CD1c-positive myeloid dendritic cell (primary cell): Measurements from ENCODE around the gene AP1M1.
"Not testable (repeated sequence)": the region's sequence is repeated elsewhere in the genome, so short reads cannot be mapped to it uniquely, and the experiment has no call there.

ENCODE experiments used
- DNase-seq: peaks from one replicate; pipeline ENCODE4 v3.0.0-alpha.2; 2016; ENCODE audit errors: extremely low spot score

The AP1M1 gene

DNA sequence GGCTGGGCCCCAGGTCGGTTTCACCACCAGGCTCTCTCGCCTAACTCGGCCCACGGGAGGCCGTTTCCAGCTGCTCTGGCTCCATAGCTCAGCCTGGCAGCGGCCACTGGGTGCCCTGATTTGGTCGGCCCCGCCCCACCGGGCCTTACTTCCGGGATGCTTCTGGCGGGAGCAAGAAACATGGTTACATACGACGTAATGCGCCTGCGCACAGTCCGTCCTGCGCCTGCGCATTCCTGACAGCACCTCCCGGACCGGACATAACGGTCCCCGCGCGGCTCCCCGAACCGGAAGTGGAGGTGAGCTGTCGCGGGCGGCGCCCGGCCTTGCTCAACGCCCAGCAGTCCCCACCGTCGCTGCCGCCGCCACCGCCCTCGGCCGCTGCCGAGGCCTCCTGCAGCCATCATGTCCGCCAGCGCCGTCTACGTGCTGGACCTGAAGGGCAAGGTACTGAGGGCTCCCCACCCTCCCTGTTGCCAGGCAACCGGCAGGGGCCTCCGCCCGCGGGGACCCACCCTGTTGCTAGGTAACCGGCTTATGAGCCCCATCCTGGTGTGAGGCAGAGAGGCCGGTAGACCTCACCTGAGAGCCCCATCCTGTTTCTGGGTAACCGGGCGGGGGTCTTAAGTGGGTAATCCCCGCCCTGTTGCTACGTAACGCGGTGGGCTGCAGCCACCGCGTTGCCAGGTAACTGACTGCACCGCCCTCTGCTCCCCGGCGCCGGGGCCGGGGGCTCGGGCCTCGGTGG is at the start of gene AP1M1:
TSS of gene AP1M1 (plus strand) at position 290 of the 748 bp plus-strand sequence. CDS start at position 406, 116 bp downstream.
- DNase-seq = peak; percentile 100

DNA sequence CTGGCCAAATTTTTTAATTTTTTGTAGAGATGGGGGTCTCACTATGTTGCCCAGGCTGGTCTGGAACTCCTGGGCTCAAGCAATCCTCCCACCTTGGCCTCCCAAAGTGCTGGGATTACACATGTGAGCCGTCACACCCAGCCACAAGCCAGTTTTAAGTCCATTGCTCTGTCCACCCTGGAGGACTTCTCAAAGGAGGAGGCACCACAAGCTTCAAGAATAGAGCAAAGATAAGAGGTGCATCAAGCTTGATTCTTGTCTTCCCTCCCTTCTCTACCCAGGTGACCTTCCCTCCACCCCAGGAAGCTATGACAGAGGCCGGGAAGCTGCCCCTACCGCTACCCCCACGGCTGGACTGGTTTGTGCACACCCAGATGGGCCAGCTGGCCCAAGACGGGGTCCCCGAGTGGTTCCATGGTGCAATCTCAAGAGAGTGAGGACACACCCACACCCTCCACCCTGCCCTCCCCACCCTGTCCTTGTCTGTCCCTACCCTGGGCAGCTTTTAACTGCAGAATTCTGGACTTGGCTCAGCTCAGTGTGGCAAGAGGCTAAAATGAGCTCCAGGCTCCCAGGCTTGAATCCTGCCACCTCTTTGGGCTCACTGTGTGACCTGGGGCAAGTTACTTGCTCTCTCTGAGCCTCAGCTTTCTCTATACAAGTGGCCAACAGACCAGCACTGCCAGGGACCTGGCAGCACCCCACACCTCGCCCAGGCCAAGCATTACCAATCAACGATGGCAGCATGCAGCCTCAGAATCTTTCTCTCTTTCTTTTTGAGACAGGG is 49.1 kb upstream of the AP1M1 start:
- no peak for DNase-seq

DNA sequence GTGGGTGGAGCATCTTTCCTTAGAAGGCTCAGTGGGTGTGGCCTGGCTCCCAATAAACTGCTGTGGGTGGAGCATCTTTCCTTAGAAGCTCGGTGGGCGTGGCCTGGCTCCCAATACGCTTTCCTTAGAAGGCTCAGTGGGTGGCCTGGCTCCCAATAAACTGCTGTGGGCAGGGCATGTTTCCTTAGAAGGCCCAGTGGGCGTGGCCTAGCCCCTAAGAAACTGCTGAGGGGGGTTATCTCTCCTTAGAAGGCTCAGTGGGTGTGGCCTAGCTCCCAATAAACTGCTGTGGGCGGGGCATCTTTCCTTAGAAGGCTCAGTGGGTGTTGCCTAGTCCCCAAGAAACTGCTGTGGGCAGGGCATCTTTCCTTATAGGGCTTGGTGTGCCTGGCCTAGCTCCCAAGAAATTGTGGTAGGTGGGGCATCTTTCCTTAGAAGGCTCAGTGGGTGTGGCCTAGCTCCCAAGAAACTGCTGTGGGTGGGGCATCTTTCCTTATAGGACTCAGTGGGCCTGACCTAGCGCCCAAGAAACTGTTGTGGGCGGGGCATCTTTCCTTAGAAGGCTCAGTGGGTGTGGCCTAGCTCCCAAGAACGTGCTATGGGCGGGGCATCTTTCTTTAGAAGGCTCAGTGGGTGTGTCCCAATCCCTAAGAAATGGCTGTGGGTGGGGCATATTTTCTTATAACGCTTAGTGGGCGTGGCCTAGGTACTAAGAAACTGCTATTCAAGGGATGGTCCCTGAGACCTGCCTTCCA is 44.0 kb upstream of the AP1M1 start:
- DNase-seq = no peak

DNA sequence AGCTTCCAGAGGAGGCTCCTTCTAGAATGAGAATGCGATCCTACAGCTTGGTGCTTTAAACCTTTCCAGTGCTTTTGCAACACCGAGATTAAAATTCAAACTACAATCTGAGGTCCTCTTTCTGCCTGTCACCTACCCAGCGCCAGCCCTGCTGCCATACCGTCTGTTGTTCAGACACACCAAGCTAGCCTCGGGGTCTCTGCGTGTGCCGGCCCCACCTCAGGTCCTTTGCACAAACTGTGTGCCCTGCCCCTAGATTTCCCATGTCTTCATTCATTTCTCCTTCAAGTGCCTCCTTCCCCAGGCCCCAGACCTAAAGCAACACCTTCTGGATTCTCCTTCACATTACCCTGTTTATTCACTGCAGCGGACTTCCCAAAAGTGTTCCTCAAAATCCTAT is 43.2 kb upstream of the AP1M1 start:
- DNase-seq = no peak

DNA sequence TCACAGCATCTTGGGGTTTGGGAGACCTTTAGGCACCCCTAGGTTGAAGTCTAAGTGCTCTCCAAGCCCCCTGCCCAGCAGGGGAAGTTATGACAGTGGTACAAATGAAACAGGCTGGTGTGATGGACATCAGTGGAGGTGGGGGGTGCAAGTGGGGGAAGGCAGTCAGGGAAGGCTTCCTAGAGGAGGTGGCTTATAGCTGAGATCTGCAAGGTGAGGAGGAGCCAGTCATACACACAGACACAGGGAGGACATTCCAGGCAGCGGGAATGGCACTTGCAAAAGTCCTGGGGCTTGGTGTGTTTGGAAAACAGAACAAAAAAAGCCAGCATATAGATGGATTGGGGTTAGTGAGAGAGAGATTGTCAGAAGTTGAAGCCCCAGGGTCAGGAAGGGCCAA is 42.6 kb upstream of the AP1M1 start:
- DNase-seq = no peak

DNA sequence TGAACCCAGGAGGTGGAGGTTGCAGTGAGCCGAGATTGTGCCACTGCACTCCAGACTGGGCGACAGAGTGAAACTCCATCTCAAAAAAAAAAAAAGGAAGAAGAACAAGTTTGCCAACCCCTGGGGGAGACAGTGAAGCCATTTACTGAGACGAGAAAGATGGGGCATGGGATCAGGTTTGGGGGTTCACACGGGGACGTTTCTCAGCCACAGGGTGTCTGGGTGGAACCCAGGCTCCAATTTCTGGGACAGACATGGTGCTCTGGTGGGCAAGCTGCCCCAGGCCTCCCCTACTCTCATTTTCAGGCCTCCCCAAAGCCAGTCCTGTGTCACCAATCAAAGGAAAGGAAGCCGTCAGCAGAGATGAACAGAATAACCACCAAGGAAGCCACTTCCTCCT is 40.8 kb upstream of the AP1M1 start:
- DNase-seq = no peak

DNA sequence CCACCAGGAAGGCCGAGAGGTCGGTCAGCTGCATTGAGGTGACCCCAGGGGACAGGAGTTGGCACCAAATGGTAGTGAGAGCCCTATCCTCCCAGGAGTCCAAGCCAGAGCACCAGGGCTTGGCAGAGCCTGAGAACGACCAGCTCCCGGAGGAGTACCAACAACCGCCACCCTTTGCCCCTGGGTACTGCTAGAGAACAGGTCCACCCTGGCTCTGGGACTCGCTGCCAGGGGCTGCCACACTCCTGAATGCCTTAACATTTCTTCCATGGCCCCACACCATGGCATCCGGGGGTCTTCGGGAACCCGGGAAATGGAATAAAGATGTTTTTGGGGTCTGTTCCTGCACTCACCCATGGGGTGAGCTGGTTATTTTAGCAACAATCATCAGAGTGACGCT is 40.1 kb upstream of the AP1M1 start:
- no peak for DNase-seq

DNA sequence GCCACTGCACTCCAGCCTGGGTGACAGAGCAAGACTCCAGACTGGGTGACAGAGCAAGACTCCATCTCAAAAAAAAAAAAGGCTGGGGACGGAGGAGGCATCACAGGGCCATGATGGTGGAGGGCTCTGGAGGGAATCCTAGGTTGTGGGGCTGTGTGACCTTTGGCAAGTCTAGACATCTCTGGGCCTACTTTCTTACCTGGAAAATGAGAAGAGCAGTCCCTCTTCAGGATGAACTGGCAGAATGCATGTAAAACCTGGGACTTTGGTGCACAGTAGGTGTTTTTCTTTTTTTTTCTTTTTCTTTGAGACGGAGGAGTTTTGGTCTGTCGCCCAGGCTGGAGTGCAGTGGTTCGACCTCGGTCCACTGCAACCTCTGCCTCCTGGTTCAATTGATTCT is 38.1 kb upstream of the AP1M1 start:
- DNase-seq = no peak

DNA sequence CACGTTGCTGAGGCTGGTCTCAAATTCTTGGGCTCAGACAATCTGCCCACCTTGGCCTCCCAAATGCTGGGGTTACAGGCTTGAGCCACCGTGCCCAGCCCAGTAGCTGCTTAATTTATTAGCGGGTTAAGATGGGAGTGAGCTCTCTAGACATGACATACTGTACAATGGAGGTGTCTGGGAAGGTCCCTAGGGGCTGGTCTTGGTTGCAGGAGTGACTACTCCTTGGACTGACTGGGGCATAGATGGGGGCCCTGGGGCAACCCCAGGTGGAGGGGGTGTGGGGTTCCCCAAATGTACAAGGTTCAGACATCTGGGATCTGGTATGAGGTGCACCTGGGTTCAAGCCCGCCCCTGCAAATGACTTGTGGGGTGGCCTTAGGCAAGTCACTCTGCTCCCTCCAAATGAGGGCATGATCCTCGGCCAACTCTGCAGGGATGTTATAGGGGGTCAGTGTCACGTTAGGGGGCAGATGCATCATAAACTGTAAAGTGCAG is 37.2 kb upstream of the AP1M1 start:
- DNase-seq = no peak

DNA sequence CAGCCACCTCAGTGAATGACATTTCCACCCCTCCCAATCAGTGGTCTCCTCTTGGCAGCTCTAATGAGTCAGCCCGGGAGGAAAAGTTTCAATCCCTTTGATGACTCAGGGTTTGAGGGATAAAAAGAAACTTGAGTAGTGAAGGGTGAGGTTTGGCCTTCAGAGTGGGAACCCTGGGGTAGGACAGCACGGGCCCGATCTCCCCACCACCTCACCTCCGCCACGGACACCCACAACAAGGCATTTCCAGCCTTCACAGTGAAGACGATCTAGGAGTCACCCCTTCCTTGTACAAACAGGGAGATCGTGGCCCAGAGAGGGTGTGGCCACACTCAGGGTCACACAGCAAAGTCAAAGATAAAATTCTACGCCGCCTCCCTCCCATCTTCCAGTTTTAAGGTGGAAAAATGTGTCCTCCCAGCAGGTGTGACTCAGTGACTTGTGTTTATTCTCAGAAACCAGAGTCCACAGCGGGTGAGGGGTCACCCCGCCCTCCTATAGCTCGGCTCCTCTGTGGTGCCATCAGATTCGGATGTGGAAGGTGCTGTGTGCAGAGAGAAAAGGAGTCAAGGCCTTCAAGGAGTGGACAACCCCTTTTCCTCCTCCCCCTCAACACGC is 36.7 kb upstream of the AP1M1 start:
- no peak for DNase-seq

DNA sequence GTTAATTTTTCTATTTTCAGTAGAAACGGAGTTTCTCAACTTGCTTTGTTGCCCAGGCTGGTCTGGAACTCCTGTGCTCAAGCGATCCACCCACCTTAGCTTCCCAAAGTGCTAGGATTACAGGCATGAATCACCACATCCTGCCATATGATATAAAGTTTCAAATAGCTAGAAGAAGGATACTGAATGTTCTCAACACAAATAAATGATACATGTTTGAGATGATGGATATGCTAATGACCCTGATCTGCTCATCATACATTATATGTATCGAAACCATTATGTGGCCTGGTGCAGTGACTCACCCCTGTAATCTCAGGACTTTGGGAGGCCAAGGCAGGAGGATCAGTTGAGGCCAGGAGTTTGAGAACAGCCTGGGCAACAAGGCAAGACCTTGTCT is 35.9 kb upstream of the AP1M1 start:
- DNase-seq = no peak

DNA sequence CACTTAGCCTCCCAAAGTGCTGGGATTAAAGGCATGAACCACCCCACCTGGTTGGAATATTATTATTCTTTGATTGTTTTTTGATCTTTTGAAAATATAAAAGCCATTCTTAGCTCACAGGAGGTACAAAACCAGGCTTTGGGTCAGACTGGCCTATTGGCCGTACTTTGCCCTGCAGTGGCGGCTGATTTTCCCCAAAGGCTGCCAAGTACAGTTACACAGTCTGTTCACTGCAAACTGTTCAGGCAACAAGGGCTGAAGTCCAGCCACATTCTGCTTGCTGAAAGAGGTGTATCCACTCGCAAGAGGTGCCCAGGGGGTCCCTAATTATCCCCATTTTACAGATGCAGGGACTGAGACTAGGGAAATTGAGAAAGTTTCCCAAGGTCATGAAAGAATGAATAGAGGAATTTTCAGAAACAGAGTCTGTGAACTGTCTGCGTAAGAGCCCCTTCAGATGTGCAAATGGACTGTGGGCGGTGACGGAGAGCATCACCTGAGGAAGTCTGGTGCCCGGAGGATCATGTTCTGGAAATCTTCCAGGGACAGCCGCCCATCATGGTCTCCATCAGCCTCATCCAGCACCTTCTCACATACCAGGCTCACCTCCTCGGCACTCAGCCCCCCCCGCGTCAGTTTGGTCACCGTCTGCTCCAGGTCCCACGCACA is 33.4 kb upstream of the AP1M1 start:
- no peak for DNase-seq

DNA sequence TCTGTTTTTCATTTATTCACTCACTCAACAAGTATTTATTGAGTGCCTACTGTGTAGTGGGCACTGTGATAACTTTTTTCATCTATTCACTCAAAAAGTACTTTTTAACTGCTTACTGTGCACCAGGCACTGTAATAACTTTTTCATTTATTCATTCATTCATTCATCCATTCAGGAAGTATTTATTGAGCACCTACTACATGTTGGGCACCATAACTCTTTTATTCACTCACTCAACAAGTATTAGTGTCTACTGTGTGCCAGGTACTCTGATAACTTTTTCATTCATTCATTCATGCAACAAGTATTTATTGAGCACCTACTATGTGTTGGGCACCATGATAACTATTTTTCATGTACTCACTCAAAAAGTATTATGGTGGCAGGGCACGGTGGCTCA is 31.3 kb upstream of the AP1M1 start:
- no peak for DNase-seq

DNA sequence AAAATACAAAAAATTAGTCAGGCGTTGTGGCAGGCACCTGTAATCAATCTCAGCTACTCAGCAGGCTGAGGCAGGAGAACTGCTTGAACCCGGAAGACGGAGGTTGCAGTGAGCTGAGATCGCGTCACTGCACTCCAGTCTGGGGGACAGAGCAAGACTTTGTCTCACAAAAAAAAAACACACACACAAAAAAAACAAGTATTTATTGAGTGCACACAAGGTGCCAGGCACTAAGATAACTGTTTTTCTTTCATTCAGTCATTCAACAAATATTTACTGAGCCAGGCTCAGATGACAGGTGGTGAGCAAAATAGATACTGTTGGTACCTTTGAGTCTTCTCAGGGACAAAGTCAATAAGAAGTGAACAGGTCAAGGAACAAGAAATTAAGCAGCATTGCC is 30.7 kb upstream of the AP1M1 start:
- DNase-seq = no peak

DNA sequence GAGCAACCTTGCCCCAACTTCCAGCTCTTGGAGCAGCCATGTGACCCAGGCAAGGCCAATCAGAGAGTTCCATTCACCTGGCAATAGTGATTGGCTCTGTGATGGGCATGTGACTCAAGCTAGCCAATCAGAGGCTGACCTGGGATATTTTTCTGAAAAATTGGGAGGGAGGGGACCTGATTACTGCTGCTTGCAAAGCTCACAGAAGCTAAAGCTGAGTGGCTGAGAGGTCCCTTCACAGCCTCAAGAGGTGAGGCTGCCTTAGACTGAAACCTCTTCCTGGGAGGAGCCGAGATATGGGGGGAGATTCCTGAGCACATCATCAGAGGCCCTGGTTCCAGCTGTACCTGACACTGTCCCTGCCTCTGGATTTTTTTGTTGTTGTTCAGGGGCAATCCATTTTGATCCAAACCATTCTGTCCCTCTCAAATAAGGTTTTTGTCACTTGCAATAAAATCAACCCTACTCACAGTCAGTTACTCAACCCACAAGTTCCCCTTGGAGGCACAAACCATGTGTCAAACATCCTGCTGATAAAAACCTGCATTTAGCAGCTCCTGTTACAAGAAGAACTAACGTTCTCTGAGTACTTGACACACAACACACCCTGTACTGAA is 29.1 kb upstream of the AP1M1 start:
- peak; percentile 68 for DNase-seq

DNA sequence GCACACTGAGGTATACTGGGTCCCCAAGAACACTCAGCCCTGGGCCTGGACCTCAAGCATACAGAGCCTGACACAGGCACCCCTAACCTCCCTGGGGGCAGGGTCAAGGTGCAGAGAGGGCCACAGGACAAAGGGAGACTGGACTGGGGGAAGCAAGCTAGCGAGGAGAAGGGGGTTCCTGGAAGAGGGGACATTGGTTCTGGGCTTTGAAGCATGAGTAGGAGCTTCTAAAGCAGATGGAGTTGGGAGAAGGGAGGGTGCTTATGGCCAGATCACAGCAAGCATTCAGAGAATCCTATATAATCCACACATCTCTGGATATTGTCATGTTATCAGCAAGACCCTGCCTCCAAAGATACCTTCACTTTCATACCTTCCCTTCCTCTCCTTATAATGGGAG is 27.6 kb upstream of the AP1M1 start:
- DNase-seq = no peak

DNA sequence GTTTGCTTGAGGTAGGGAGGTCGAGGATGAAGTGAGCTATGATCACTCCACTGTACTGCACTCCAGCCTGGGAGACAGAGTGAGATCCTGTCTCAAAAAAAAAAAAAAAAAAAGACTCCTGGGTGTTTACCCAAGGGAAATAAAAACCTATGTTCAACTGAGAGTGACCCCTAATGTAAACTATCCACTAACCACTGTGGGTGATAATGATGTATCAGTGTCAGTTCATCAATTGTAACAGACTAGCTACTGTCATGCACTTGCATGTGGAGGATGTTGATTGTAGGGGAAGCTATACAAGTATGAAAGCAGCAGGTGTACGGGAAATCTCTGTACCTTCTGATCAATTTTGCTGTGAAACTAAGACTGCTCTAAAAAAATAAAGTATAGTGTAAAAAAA is 21.8 kb upstream of the AP1M1 start:
- no peak for DNase-seq

DNA sequence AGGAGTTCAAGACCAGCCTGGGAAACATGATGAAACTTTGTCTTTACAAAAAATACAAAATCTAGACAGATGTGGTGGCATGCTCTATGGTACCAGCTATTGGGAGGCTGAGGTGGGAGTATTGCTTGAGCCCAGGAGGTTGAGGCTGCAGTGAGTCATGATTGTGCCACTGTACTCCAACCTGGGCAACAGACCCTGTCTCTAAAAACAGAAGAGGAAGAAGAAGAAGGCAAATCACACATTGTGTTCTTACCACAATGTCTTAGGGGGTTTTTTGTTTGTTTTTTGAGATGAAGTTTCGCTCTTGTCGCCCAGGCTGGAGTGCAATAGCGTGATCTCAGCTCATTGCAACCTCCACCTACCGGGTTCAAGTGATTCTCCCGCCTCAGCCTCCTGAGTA is 18.8 kb upstream of the AP1M1 start:
- not testable (repeated sequence) for DNase-seq

DNA sequence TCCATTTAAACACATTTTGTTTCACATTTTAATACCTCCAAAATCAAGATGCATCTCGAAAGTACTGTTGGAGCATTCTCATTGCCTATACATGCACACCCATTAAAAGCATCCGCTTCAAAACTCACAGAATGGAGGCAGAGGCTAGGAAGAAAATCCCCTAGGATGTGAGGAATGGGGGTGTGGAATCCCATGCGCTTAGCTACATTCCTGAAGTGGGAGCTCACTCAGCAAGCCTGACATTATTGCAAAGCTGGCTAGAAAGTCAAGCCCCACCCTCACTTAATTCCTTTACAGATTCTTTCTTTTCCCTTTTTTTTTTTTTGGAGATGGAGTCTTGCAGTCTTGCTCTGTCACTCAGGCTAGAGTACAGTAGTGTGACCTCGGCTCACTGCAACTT is 17.1 kb upstream of the AP1M1 start:
- DNase-seq = no peak

DNA sequence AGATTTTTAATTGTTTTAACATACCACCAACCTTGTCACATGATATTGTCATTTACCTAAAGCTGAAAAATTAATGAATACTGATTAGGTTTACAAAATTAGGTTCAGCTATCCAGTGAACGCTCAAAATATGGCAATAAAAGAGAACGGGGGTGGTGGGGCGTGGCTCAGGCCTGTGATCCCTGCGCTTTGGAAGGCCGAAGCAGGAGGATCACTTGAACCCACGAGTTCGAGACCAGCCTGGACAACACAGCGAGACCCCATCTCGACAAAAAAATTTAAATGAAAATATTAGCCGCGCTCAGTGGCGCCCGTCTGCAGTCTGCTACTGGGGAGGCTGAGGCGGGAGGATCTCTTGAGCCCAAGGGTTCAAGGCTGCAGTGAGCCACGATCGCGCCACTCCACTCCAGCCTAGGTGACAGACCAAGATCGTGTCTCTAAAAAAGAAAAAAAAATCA is 13.0 kb upstream of the AP1M1 start:
- DNase-seq = no peak
